ENCODE results near the gene MUSK.

DNA sequence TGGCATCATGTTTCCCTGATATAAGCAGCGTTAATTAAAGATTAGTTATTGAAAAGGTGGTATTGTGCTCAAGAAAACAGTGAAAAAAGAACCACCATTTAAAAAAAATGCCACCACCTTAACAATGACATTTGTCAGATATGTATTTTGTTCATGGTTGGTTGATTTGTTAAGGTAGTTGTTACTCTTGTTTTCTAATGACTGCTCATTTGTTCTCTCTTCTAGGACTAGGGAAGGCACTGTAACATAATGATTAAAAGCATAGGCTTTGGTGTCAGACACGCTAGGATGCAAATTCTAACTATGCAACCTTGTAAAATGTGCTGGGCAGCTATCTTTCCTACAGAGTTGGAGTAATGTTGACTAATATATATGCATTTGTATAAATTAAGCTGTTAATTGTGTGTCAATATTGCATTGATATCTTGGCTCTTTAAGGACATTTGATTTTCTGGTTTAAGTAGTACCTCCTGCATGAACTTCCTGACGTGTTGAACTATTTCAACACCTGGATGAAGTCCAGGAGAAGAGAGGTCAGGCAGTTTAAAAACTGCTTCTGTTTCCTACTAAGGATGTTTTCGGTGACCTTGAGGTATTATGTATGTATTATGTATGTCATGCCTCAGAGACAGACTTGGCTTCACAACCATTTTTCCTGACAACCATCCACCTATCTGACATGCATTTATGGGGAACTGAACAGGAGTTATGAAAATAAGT is 77.8 kb downstream of the MUSK start:
- TF ChIP-seq, protein P1, sequence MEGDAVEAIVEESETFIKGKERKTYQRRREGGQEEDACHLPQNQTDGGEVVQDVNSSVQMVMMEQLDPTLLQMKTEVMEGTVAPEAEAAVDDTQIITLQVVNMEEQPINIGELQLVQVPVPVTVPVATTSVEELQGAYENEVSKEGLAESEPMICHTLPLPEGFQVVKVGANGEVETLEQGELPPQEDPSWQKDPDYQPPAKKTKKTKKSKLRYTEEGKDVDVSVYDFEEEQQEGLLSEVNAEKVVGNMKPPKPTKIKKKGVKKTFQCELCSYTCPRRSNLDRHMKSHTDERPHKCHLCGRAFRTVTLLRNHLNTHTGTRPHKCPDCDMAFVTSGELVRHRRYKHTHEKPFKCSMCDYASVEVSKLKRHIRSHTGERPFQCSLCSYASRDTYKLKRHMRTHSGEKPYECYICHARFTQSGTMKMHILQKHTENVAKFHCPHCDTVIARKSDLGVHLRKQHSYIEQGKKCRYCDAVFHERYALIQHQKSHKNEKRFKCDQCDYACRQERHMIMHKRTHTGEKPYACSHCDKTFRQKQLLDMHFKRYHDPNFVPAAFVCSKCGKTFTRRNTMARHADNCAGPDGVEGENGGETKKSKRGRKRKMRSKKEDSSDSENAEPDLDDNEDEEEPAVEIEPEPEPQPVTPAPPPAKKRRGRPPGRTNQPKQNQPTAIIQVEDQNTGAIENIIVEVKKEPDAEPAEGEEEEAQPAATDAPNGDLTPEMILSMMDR (IDR thresholded peaks at IDR 0.05; ENCODE audit: borderline replicate concordance, extremely low read depth, low read length, poor library complexity, severe bottlenecking): no peak
- TF ChIP-seq EZH2 (IDR thresholded peaks at IDR 0.05; ENCODE audit: borderline replicate concordance, low read depth, low read length, severe bottlenecking): no peak
